DMS79 treated with DMSO at 0.1 percent for 48 hours (cell line): ENCODE data around the gene GPN1.
"Not testable (repeated sequence)": the region's sequence is repeated elsewhere in the genome, so short reads cannot be mapped to it uniquely, and the experiment has no call there.

Source experiments
- DNase-seq: peaks from one replicate; lab custom pipeline; 2025; lab: John Stamatoyannopoulos, UW

GPN1 gene

GRCh38 chr2:27628767-27629709 is at the start of gene GPN1, which contains the start of gene CCDC121:
GPN1 (plus strand) TSS chr2:27629050; CDS start chr2:27629059, 9 bp downstream.
CCDC121 (minus strand) TSS chr2:27629012; CDS start chr2:27627799, 1,213 bp downstream.
- DNase-seq, result peak; percentile 86

- no peak for DNase-seq
These were observed 47.3 kb upstream of the GPN1 start for GRCh38 chr2:27581417-27582128.

GRCh38 chr2:27582129-27582694 is 46.6 kb upstream of the GPN1 start:
- no peak for DNase-seq

- peak; percentile 96 for DNase-seq
These were observed 46.0 kb upstream of the GPN1 start, which contains the start of gene ZNF512 for GRCh38 chr2:27582695-27583389. ZNF512 (plus strand) TSS chr2:27583042; CDS start chr2:27583113, 71 bp downstream.

GRCh38 chr2:27583390-27583915 is 45.4 kb upstream of the GPN1 start:
- no peak for DNase-seq

- DNase-seq, result no peak
These were observed 44.3 kb upstream of the GPN1 start for GRCh38 chr2:27584597-27584996.

GRCh38 chr2:27587025-27587424 is 41.8 kb upstream of the GPN1 start:
- no peak for DNase-seq

- DNase-seq, result no peak
These were observed 40.5 kb upstream of the GPN1 start for GRCh38 chr2:27588308-27588707.

GRCh38 chr2:27591745-27592144 is 37.1 kb upstream of the GPN1 start:
- DNase-seq, result no peak

- DNase-seq, result no peak
These were observed 35.6 kb upstream of the GPN1 start for GRCh38 chr2:27593240-27593639.

GRCh38 chr2:27594020-27594703 is 34.7 kb upstream of the GPN1 start:
- not testable (repeated sequence) for DNase-seq

GRCh38 chr2:27595412-27595811 is 33.4 kb upstream of the GPN1 start:
- not testable (repeated sequence) for DNase-seq

GRCh38 chr2:27596627-27597026 is 32.2 kb upstream of the GPN1 start:
- DNase-seq, result no peak

GRCh38 chr2:27606611-27607010 is 22.2 kb upstream of the GPN1 start:
- DNase-seq, result no peak

GRCh38 chr2:27613985-27614384 is 14.9 kb upstream of the GPN1 start:
- no peak for DNase-seq

GRCh38 chr2:27615316-27615715 is 13.5 kb upstream of the GPN1 start:
- no peak for DNase-seq

GRCh38 chr2:27621524-27621923 is 7.3 kb upstream of the GPN1 start:
- no peak for DNase-seq

GRCh38 chr2:27622921-27623384 is 5.9 kb upstream of the GPN1 start:
- no peak for DNase-seq

- DNase-seq, result no peak
These were observed 3.9 kb upstream of the GPN1 start for GRCh38 chr2:27624943-27625342.

- not testable (repeated sequence) for DNase-seq
These were observed 2.5 kb upstream of the GPN1 start for GRCh38 chr2:27626323-27626722.

- not testable (repeated sequence) for DNase-seq
These were observed 1.9 kb upstream of the GPN1 start for GRCh38 chr2:27626921-27627320.
